GM18499 (cell line): ENCODE results near the gene BARHL1.

ENCODE experiments used
- ATAC-seq: cut with Tn5 transposase; IDR thresholded peaks from one replicate; pipeline ENCODE4 v1.9.1; 2021; ENCODE audit warnings: moderate number of reproducible peaks; ENCODE audit not compliant: insufficient read depth, unreplicated experiment

The BARHL1 gene

DNA sequence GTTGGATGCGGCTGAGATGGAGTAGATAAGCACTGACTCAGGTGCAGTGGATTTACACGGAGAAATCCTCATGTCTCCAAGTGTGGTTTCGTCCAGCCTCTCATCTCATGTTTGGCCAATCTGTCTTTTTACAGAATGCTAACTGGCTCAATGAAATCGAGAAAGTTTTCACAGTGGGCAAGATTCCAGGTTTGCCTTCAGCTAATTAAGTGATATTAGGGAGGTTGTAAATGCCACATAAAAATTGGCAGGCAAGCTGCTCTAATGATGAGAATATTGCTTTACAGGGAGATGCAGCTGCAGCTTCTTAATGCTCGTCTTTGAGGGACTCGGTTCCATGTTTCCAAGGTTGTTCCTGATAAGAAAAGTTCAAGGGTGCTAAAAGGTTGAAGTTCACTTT lies 23.7 kb downstream of the BARHL1 start:
- no peak for ATAC-seq

DNA sequence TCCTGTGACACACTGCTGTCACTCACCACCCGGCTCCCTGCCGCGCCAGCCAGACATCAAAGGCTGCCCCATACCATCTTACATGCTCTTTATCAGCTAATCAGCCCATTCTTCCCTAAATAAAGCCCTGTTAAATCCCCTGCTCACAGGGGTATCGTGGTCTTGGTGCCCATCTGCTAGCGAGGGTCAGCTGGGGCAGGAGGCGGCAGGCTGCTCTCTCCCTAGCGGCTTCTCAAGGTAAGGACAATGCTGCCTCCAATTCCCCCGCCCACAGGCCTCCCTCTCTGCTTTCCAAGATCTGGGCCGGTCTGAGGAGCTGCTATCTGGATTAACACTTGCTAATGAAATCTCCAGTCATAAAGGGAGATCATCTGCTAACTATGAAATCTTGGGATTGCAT lies 26.8 kb downstream of the BARHL1 start:
- ATAC-seq = no peak

DNA sequence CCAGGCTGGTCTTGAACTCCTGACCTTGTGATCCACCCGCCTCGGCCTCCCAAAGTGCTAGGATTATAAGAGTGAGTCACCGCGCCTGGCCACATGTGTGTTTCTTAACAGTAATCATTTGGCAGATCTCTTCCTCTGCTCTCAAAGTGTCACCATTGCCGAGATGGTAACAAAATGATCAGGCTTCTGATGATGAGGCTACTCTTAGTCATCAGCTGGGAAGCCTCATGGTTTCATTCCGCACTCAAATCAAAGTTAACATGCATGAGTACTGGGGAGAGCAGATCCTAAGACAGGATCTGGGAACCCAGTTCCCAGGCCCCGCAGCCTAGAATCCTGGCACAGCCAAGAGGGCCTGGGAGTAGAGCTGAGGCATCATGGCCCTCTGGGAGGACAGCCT lies 27.4 kb downstream of the BARHL1 start:
- no peak for ATAC-seq

GRCh38 chr9:132610661-132611060 lies 28.3 kb downstream of the BARHL1 start:
- no peak for ATAC-seq

- no peak for ATAC-seq
Observed at GRCh38 chr9:132614324-132614723, 31.9 kb downstream of the BARHL1 start.

DNA sequence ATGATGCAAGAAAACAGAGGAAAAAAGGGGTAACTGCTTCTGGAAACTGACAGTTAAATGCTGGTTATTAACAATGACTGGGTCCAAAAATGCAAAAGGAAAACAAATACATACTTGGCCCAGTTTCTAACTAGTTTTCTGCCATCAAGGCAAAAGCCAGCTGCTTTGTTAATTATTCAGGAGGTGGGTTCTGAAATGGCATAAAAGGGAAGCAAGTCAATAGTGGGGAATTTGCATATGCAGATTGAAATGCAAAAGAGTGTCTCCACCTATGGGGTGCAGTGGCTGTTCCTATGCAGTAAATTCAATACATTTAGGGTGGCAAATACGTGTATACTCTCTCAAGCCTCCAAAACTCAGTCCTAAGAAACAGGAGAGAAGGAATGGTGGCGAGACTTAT lies 33.4 kb downstream of the BARHL1 start:
- no peak for ATAC-seq

DNA sequence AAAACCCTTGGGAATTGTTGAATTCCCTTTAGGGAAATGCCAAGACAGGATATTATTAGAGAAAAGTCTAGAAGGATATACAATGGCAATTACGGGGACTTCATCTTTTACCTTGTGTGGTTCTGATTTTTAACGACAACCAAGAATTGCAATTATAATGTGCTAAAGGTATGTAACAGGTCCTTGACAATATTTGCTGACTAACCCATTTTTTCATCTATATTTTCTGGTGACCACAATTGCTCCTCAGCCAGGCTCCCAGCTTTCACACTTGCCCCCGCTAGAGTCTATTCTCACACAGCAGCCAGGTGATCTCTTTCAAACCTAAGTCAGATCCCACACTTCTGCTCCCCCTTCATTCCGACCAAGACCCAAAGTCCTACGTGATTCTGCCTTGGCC lies 34.3 kb downstream of the BARHL1 start:
- ATAC-seq = no peak

- ATAC-seq = no peak
Observed at GRCh38 chr9:132622159-132622558, 39.8 kb downstream of the BARHL1 start.

DNA sequence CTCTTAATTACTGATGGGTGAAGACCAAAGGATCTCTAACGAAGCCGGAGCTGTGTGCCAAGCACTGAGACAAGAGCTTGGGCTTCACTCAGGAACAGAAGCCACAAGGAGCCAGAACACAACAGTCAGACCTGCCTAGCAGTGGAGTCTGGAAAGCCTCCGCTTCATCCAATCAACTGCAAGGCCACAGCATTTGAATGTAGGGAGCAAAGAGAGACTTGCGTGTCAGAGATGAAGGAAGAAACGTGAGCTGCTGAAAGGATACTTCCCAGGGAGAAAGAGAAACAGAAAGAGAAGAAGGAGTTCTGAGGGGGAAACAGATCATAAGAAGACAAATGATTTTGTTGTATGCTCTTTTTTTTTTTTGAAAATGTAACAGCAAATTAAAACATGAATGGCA lies 43.9 kb downstream of the BARHL1 start:
- no peak for ATAC-seq

DNA sequence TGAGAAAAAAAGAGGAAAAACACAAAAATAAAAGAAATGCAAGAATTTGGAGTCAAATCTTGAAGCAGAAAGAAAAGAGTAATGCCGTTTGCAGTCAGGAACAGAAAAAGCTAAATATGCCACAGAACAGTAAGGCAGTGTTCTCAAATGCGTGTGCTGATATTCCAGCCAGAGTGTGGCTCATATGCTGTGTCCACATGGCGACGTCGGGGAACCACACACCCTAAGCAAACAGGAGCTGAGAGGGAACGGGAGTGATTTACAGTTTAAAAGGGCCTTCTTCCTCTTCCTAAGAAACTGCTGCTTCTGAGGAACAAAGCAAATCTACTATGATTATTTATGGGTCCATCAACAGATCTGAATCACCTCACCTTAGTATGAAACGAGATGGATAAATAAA lies 44.7 kb downstream of the BARHL1 start:
- no peak for ATAC-seq

- ATAC-seq = no peak
Observed at GRCh38 chr9:132627594-132627993, 45.2 kb downstream of the BARHL1 start.

DNA sequence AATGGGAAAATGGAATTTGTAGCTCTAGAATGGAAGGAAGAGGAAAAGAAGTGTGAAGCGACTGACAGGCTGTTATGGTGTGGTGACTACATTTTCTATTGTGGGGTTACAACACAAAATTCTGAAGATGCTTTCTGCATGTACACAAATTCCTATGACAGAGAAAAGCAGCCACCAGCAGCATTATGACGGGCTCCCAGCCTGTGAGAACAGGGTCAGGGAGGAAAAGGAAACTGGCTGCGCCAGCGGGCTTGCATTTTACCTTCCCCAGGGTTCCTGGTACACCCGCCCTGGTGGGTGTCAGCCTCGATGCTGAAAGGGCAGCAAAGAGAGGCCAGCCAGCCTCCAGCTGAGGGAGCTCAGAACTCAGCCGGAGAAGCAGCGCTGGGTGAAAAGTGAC lies 46.3 kb downstream of the BARHL1 start:
- no peak for ATAC-seq

GRCh38 chr9:132630116-132630515 lies 47.7 kb downstream of the BARHL1 start:
- ATAC-seq = no peak

- ATAC-seq = no peak
Observed at GRCh38 chr9:132630811-132631210, 48.4 kb downstream of the BARHL1 start.

DNA sequence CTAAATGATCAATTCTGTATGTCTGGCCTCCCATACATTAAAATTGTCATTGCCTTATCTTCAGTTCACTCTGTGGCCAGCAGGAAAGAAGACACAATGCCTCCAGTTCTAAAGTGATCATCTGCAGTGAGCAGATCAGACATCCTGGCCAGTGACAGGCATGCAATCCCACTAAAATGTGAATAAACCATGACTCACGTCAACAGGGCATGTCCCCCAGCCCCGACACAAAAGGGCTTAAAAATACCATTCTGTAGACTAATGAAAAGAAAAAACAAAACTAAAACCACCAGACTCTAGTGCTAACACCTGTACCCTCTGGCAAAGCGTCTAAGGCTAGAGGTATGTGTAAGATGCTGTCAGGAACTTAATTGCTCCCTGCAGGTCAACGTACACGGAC lies 48.9 kb downstream of the BARHL1 start:
- ATAC-seq = no peak

- ATAC-seq = no peak
Observed at GRCh38 chr9:132631685-132632084, 49.3 kb downstream of the BARHL1 start.

DNA sequence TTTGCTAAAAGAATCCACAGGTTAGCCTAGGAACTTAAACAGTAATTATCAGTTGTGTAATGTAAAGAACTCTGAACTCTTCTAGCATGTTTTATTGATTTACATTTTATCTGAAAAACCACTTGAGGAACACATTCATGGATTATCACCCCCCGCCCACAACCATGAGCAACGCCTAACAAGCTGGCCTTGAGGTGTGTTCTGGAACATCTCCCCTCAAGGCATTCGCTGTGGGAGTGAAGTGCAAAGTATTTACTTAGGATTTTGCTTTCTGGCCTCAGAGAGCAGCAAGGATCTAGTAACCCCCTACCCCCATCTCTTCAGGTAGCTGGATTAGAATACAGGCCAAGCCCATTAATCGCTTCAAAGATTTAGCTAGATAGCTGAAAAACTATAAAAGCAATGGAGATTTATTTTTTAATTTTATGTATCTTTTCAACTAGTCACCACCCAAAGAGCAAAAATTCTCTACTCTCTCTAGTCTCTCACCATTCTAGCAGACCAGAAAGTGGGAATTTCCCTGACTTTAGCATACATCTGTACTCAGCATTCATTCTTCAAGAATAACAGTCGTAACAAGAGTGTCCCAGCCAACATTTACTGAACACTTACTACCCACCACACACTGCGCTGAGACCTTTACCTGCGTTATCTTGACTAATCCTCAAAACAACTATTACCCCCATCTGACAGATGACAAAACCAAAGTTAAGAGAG lies 50.2 kb downstream of the BARHL1 start:
- no peak for ATAC-seq

GRCh38 chr9:132634327-132634726 lies 51.9 kb downstream of the BARHL1 start:
- no peak for ATAC-seq

- no peak for ATAC-seq
Observed at GRCh38 chr9:132637351-132637750, 54.9 kb downstream of the BARHL1 start.

DNA sequence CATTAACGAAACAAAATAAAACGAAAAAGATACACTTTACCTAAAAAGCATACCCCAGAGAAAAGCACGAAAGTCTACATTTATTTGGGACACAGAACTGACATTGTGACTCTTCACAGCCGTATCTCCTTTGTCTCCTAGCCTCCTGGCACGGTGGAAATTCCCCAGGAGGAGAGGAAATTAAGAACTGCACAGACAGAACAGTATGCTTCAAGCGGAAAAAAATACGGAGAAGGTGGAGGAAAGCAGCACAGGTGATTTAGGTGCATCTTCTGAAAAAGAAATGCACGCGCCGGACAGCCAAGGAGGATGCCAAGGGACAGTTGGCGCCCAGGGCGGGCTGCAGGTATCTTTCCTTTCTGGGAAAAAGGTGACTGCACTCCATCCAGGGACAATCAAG lies 55.4 kb downstream of the BARHL1 start:
- ATAC-seq = no peak

DNA sequence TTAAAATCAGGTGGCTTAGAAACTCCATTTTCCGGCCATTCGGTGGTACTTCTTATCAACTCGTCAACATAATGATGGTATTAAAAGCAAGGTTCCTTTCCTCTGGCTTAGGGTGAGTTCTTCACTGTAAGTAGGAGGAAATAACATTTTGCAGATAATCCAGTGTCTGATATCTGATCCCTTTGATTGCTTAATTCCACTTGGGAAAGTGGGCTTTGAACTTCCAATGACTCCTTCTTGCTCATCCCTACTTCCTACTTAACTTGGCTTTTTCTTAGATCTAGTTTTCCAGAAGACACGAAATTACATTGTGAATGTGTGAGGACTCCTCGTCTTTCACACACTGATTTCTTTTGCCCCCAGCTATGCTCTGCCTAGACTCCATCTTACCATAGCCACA lies 55.8 kb downstream of the BARHL1 start:
- ATAC-seq = no peak

GRCh38 chr9:132639322-132639721 lies 56.9 kb downstream of the BARHL1 start:
- no peak for ATAC-seq
